Sigmoid colon (tissue), 7 donors: ENCODE data around the gene GAB4. TPM values are rescaled to one million over a fixed set of nuclear protein-coding genes. Genes with fewer than 3 reads are reported as not detected.
"Not testable (repeated sequence)": the region's sequence is repeated elsewhere in the genome, so short reads cannot be mapped to it uniquely, and the experiment has no call there.

Experiments
- DNase-seq: peaks from one replicate; pipeline ENCODE4 v3.0.0-alpha.2; 2019
- H3K27ac ChIP-seq, 4 donors: fragments of 200-600 bp; sonication (generic); one replicate each; pipeline ENCODE4 v1.5.1; 2016 to 2019; ENCODE audit warnings: mild to moderate bottlenecking in 1 of 4
- H3K27me3 ChIP-seq, 3 donors: fragments of 200-600 bp; sonication (generic); one replicate each; pipeline ENCODE4 v1.5.1; 2019; ENCODE audit warnings: mild to moderate bottlenecking in 1 of 3
- H3K36me3 ChIP-seq, 4 donors: fragments of 200-600 bp; sonication (generic); one replicate each; pipeline ENCODE4 v1.5.1; 2016 to 2019
- H3K4me1 ChIP-seq, 4 donors: fragments of 200-600 bp; sonication (generic); one replicate each; pipeline ENCODE4 v1.5.1; 2017 to 2019
- H3K4me3 ChIP-seq, 4 donors: fragments of 200-600 bp; sonication (generic); one replicate each; pipeline ENCODE4 v1.5.1; 2017 to 2019; ENCODE audit warnings: mild to moderate bottlenecking in 2 of 4, moderate library complexity in 1 of 4
- H3K9me3 ChIP-seq, 4 donors: fragments of 200-600 bp in 3 of 4; sonication (generic) in 3 of 4; one replicate each; pipeline versions ENCODE4 v1.5.1 to v1.6.1; 2013 to 2019
- CTCF ChIP-seq, 4 experiments: fragments of 450-650 bp in 3 of 4; fragments of 200-600 bp in 1 of 4; IDR thresholded peaks; one replicate each; pipeline ENCODE4 v1.5.1; 2016 to 2019; ENCODE audit warnings: antibody characterized with exemption in 4 of 4, mild to moderate bottlenecking in 3 of 4, moderate library complexity in 2 of 4
- EP300 ChIP-seq, 4 donors: sonication (generic); formaldehyde crosslinking; IDR thresholded peaks; one replicate each; pipeline ENCODE4 v1.6.1; 2017; ENCODE audit warnings: antibody characterized with exemption in 4 of 4
- POLR2A ChIP-seq, 2 donors: fragments of 450-650 bp; IDR thresholded peaks; one replicate each; pipeline ENCODE4 v1.6.1; 2016; ENCODE audit warnings: antibody characterized with exemption in 2 of 2, mild to moderate bottlenecking in 2 of 2, moderate library complexity in 2 of 2
- POLR2AphosphoS5 ChIP-seq, 4 donors: sonication (generic); formaldehyde crosslinking; IDR thresholded peaks; one replicate each; pipeline ENCODE4 v1.6.1; 2017; ENCODE audit warnings: antibody characterized with exemption in 4 of 4
- WGBS, 2 donors: extraction: QIAGEN DNeasy Blood & Tissue Kit; methylation state at CpG; one replicate each; pipeline ENCODE4 v1.1.7; 2013; 5-methylcytosine and 5-hydroxymethylcytosine counted together
- intact Hi-C: fragments of 100-400 bp; cut with DNase I; formaldehyde crosslinking; loops from one replicate; pipeline ENCODE4 v1.15.1; 2023
- polyA plus RNA-seq, 3 donors: library from polyadenylated mRNA; stranded (reverse); fragments of 200-250 nt; gene quantifications; one replicate each; pipeline ENCODE4 v1.2.3, GENCODE V29; 2013
- total RNA-seq, 4 donors: library from RNA; depleted of rRNA; stranded (reverse); fragments of >200 nt; gene quantifications; one replicate each; pipeline ENCODE4 v1.1.0, GENCODE V29; 2016
- donor health status: healthy with polysubstance abuse.
- donor health status: Bipolar disorder and iron deficiency.
- donor health status: healthy.

GAB4 gene
- total and polyA plus RNA-seq, 7 donors = 0.04 to 3.2 TPM; not detected in 5

- Histone ChIP-seq H3K4me1 (no peaks in the 10 kb centered on the region), H3K4me3 (no peak overlapping the region), H3K9me3 (no peaks in the 10 kb centered on the region), H3K27me3 (no peaks in the 10 kb centered on the region), H3K27ac (no peak overlapping the region), H3K36me3 (no peaks in the 10 kb centered on the region)
- TF ChIP-seq POLR2AphosphoS5 (IDR thresholded peaks at IDR 0.05) (no peak), CTCF (IDR thresholded peaks at IDR 0.05) (no peak), POLR2A (IDR thresholded peaks at IDR 0.05) (no peak), EP300 (IDR thresholded peaks at IDR 0.05) (no peak)
- no peak for DNase-seq
- intact Hi-C loops = no loop called here
Observed at GRCh38 chr22:17043521-17043920, 35.5 kb upstream of the GAB4 start.

- 36 to 49% methylated on average over 36 of the region's 56 CpGs for WGBS, 2 donors
- H3K36me3 ChIP-seq, DNase-seq, intact Hi-C loops, H3K9me3 ChIP-seq: not testable (repeated sequence)
- Histone ChIP-seq H3K27ac (peak overlapping the region; percentile 42 to 65 (median 56)), H3K4me3 (peak overlapping the region; percentile 15 to 43 (median 38)), H3K27me3 (peaks cover 2 to 27% (median 15%) of the 10 kb centered on the region in 3 donors), H3K4me1 (peaks cover 0 to 11% (median 10%) of the 10 kb centered on the region in 4 donors)
Observed at GRCh38 chr22:17036842-17037711, 29.1 kb upstream of the GAB4 start.

GRCh38 chr22:17035976-17036841 lies 28.2 kb upstream of the GAB4 start:
- Histone ChIP-seq H3K27me3 (peaks cover 2 to 27% (median 15%) of the 10 kb centered on the region in 3 donors), H3K27ac (peak overlapping the region; percentile 42 to 65 (median 56)), H3K4me1 (peaks cover 0 to 11% (median 10%) of the 10 kb centered on the region in 4 donors), H3K4me3 (peak overlapping the region; percentile 15 to 43 (median 38))
- DNase-seq, intact Hi-C loops, H3K36me3 ChIP-seq, H3K9me3 ChIP-seq: not testable (repeated sequence)
- peak in 1 of 4 donors; percentile 5 for TF ChIP-seq POLR2AphosphoS5 (IDR thresholded peaks at IDR 0.05)
- 21 to 37% methylated on average over 56 of the region's 56 CpGs for WGBS, 2 donors

GRCh38 chr22:17035246-17035645 lies 27.2 kb upstream of the GAB4 start:
- Histone ChIP-seq H3K27ac (no peak overlapping the region), H3K27me3 (peaks cover 2 to 27% (median 15%) of the 10 kb centered on the region in 3 donors), H3K36me3 (no peaks in the 10 kb centered on the region), H3K4me1 (peaks cover 0 to 11% (median 10%) of the 10 kb centered on the region in 4 donors), H3K9me3 (no peaks in the 10 kb centered on the region), H3K4me3 (no peak overlapping the region)
- no peak for DNase-seq
- TF ChIP-seq POLR2A (IDR thresholded peaks at IDR 0.05) (no peak), EP300 (IDR thresholded peaks at IDR 0.05) (no peak), CTCF (IDR thresholded peaks at IDR 0.05) (no peak), POLR2AphosphoS5 (IDR thresholded peaks at IDR 0.05) (no peak)
- WGBS, 2 donors = 74 to 86% methylated on average over 4 of the region's 4 CpGs
- intact Hi-C loops = no loop called here

- H3K36me3 ChIP-seq, H3K27ac ChIP-seq, H3K9me3 ChIP-seq, intact Hi-C loops, H3K4me3 ChIP-seq, DNase-seq: not testable (repeated sequence)
- WGBS, 2 donors = 89 to 92% methylated on average over 2 of the region's 2 CpGs
- peaks cover 2 to 27% (median 15%) of the 10 kb centered on the region in 3 donors for H3K27me3 ChIP-seq
- peaks cover 0 to 11% (median 10%) of the 10 kb centered on the region in 4 donors for H3K4me1 ChIP-seq
Observed at GRCh38 chr22:17034532-17034931, 26.5 kb upstream of the GAB4 start.

- H3K27ac ChIP-seq, intact Hi-C loops, H3K4me3 ChIP-seq, DNase-seq, H3K36me3 ChIP-seq, H3K9me3 ChIP-seq: not testable (repeated sequence)
- Histone ChIP-seq H3K27me3 (peaks cover under 1 to 25% (median 15%) of the 10 kb centered on the region in 3 donors), H3K4me1 (peaks cover 0 to 11% (median 10%) of the 10 kb centered on the region in 4 donors)
- WGBS, 2 donors = 91% methylated on average over 2 of the region's 2 CpGs
Observed at GRCh38 chr22:17032277-17032676, 24.3 kb upstream of the GAB4 start.

- H3K9me3 ChIP-seq, H3K27me3 ChIP-seq, H3K4me1 ChIP-seq, H3K36me3 ChIP-seq, H3K27ac ChIP-seq, DNase-seq, intact Hi-C loops, H3K4me3 ChIP-seq: not testable (repeated sequence)
- 69 to 85% methylated on average over 5 of the region's 5 CpGs for WGBS, 2 donors
Observed at GRCh38 chr22:17024380-17024779, 16.4 kb upstream of the GAB4 start.

- H3K36me3 ChIP-seq, intact Hi-C loops, H3K27ac ChIP-seq, DNase-seq, H3K4me3 ChIP-seq, H3K27me3 ChIP-seq, H3K9me3 ChIP-seq, H3K4me1 ChIP-seq: not testable (repeated sequence)
- 82% methylated on average over 6 of the region's 6 CpGs for WGBS, 2 donors
Observed at GRCh38 chr22:17015552-17015951, 7.5 kb upstream of the GAB4 start.

- 47 to 70% methylated on average over 3 of the region's 3 CpGs for WGBS, 2 donors
- H3K27ac ChIP-seq, H3K36me3 ChIP-seq: not testable (repeated sequence)
Observed at GRCh38 chr22:17014101-17014440, 6.0 kb upstream of the GAB4 start.

More at GRCh38 chr22:17014101-17014440, 6.0 kb upstream of the GAB4 start:
- DNase-seq, H3K4me1 ChIP-seq, intact Hi-C loops, H3K4me3 ChIP-seq, H3K27me3 ChIP-seq, H3K9me3 ChIP-seq: not testable (repeated sequence)
